Measurements from ENCODE around the gene MSANTD1.

DNA sequence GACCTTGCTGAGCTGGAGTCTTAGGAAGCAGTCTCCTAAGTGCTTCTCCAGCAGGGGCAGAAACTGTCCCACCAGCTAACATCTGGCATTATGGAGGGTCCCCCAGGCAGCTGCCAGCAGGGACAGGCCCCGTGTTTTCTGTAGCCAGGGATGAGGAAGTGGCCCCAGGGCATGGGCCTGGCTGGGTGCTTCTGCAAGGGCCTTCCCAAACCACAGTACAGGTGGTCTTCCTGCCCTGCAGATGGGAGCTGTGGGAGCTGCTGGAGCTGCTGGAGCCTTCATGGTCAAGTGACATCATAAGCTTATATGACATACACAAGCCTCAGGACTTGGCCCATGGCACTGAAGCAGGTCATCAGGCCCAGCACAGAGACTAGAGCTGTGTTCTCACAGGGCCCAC, 5.0 kb upstream of the MSANTD1 start:
- TF ChIP-seq, protein P1, sequence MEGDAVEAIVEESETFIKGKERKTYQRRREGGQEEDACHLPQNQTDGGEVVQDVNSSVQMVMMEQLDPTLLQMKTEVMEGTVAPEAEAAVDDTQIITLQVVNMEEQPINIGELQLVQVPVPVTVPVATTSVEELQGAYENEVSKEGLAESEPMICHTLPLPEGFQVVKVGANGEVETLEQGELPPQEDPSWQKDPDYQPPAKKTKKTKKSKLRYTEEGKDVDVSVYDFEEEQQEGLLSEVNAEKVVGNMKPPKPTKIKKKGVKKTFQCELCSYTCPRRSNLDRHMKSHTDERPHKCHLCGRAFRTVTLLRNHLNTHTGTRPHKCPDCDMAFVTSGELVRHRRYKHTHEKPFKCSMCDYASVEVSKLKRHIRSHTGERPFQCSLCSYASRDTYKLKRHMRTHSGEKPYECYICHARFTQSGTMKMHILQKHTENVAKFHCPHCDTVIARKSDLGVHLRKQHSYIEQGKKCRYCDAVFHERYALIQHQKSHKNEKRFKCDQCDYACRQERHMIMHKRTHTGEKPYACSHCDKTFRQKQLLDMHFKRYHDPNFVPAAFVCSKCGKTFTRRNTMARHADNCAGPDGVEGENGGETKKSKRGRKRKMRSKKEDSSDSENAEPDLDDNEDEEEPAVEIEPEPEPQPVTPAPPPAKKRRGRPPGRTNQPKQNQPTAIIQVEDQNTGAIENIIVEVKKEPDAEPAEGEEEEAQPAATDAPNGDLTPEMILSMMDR (IDR thresholded peaks at IDR 0.05) = no peak
- TF ChIP-seq EP300 (IDR thresholded peaks at IDR 0.05; ENCODE audit: low read depth) (no peak), POLR2AphosphoS5 (IDR thresholded peaks at IDR 0.05) (no peak), POLR2A (IDR thresholded peaks at IDR 0.05) (no peak)
